K562 (cell line): ENCODE measurements around the gene CFAP157. TPM values are rescaled to one million over a fixed set of nuclear protein-coding genes. Genes with fewer than 3 reads are reported as not detected.
A peak's percentile ranks its signal among the peaks of the same experiment; 100 is the strongest.

Source experiments
- CBFA2T3 ChIP-seq: fragments of 450-650 bp; IDR thresholded peaks from 2 replicates; pipeline ENCODE4 v1.6.1; 2017
- ELF4 ChIP-seq: fragments of 450-650 bp; formaldehyde crosslinking; IDR thresholded peaks from 2 replicates; pipeline ENCODE4 v1.4.0; 2022; ENCODE audit warnings: missing genetic modification characterization
- HDAC3 ChIP-seq: fragments of 450-650 bp; IDR thresholded peaks from 2 replicates; pipeline ENCODE4 v1.6.1; 2018; ENCODE audit warnings: borderline replicate concordance, mild to moderate bottlenecking, moderate library complexity; ENCODE audit not compliant: partially characterized antibody
- MTF1 ChIP-seq: fragments of 250-450 bp; sonication (Bioruptor Pico); IDR thresholded peaks from 2 replicates; pipeline ENCODE4 v1.9.0; 2021; ENCODE audit warnings: moderate library complexity, mild to moderate bottlenecking, inconsistent platforms, borderline replicate concordance
- NELFE ChIP-seq: IDR thresholded peaks from 2 replicates; pipeline ENCODE4 v1.6.1; 2011; ENCODE audit warnings: mild to moderate bottlenecking; ENCODE audit not compliant: insufficient read depth, insufficient read length
- PHF8 ChIP-seq: fragments of 200-600 bp; sonication (generic); IDR thresholded peaks from 2 replicates; pipeline ENCODE4 v1.6.1; 2012; ENCODE audit warnings: mixed run types, mild to moderate bottlenecking, inconsistent platforms, low read length, moderate library complexity, borderline replicate concordance
- SIX5 ChIP-seq, 2 experiments: IDR thresholded peaks; 2 replicates each; pipeline ENCODE4 v1.6.1; 2011; ENCODE audit warnings: low read length in 2 of 2, borderline replicate concordance in 1 of 2, low read depth in 1 of 2, mild to moderate bottlenecking in 1 of 2, moderate library complexity in 1 of 2; ENCODE audit not compliant: insufficient read depth in 1 of 2
- TBP ChIP-seq: optimal IDR thresholded peaks from 2 replicates; pipeline ENCODE3; 2011; ENCODE audit warnings: low read depth, low read length, improper control_type of control experiment
- ZNF143 ChIP-seq: sonication (generic); formaldehyde crosslinking; IDR thresholded peaks from 2 replicates; pipeline ENCODE4 v1.9.0; 2022; ENCODE audit warnings: mild to moderate bottlenecking, missing genetic modification reagents
- ZNF586 ChIP-seq: fragments of 450-650 bp; formaldehyde crosslinking; conservative IDR thresholded peaks from 2 replicates; pipeline ENCODE4 v1.4.0; 2020; ENCODE audit warnings: mild to moderate bottlenecking, moderate library complexity
- ZNF717 ChIP-seq: fragments of 250-450 bp; sonication (Bioruptor Pico); IDR thresholded peaks from 2 replicates; pipeline ENCODE4 v1.5.0; 2021
- ZNF830 ChIP-seq: fragments of 250-450 bp; sonication (Bioruptor Pico); IDR thresholded peaks from 2 replicates; pipeline ENCODE4 v1.5.0; 2021; ENCODE audit warnings: mild to moderate bottlenecking
- polyA plus RNA-seq, 8 experiments: library from polyadenylated mRNA; depleted of rRNA in 4 of 8; stranded (reverse) in 5 of 8; unstranded in 3 of 8; fragments of >200 nt; fragmentation: Nextera tagmentation in 2 of 8; fragmentation: Illumina TruSeq in 1 of 8; extraction: Ambion mirVana in 2 of 8; extraction: Trizol in 1 of 8; gene quantifications; 2 replicates each; pipeline versions ENCODE4 v1.2.1 to v1.2.3, GENCODE V29; 2011 to 2014; ENCODE audit warnings: inconsistent platforms in 1 of 8, missing spikeins in 1 of 8
- total RNA-seq, 7 experiments: library from RNA; depleted of rRNA in 6 of 7; stranded (reverse); fragments of >200 nt in 6 of 7; fragmentation: Illumina TruSeq in 2 of 7; extraction: Trizol in 2 of 7; gene quantifications; 2 replicates each; pipeline versions ENCODE4 v1.2.1 to v1.2.3, GENCODE V29; 2011 to 2021; ENCODE audit warnings: low replicate concordance in 1 of 7
- TF ChIP-seq, protein P1 (sequence below): fragments of 250-450 bp; sonication (Bioruptor Pico); IDR thresholded peaks from 2 replicates; pipeline ENCODE4 v1.4.0; 2020
- TF ChIP-seq, protein P2 (sequence below), 2 experiments: fragments of 450-650 bp in 1 of 2; sonication (generic) in 1 of 2; formaldehyde crosslinking in 1 of 2; IDR thresholded peaks in 1 of 2; conservative IDR thresholded peaks in 1 of 2; 2 replicates each; pipeline versions ENCODE4 v1.6.1 to v1.8.1; 2016 to 2023; ENCODE audit warnings: mild to moderate bottlenecking in 2 of 2, moderate library complexity in 2 of 2, inconsistent platforms in 1 of 2, missing genetic modification reagents in 1 of 2
- TF ChIP-seq, protein P3 (sequence below), 3 experiments: fragments of 200-800 bp in 1 of 3; sonication (Bioruptor generic) in 1 of 3; sonication (generic) in 1 of 3; formaldehyde crosslinking in 1 of 3; IDR thresholded peaks; 2 replicates each; pipeline versions ENCODE4 v1.6.1 to v1.8.0; 2016 to 2022; ENCODE audit warnings: mild to moderate bottlenecking in 2 of 3, missing compliant biosample characterization in 2 of 3, missing genetic modification characterization in 2 of 3, missing genetic modification reagents in 1 of 3
- TF ChIP-seq, protein P4 (sequence below): fragments of 200-800 bp; sonication (Bioruptor generic); IDR thresholded peaks from 2 replicates; pipeline ENCODE4 v1.6.1; 2017; ENCODE audit warnings: missing genetic modification characterization, missing compliant biosample characterization
- TF ChIP-seq, protein P5 (sequence below), 2 experiments: fragments of 150-350 bp in 1 of 2; IDR thresholded peaks; 2 replicates each; pipeline ENCODE4 v1.6.1; 2012 to 2016; ENCODE audit warnings: low read depth in 2 of 2, low read length in 2 of 2, mild to moderate bottlenecking in 1 of 2, moderate library complexity in 1 of 2

Gene CFAP157
- total and polyA plus RNA-seq, 9 of the 15 experiments (the other 6 are each of a cell fraction or from before 2014, with no cell fraction given), result 0.03 TPM; not detected in 8

DNA sequence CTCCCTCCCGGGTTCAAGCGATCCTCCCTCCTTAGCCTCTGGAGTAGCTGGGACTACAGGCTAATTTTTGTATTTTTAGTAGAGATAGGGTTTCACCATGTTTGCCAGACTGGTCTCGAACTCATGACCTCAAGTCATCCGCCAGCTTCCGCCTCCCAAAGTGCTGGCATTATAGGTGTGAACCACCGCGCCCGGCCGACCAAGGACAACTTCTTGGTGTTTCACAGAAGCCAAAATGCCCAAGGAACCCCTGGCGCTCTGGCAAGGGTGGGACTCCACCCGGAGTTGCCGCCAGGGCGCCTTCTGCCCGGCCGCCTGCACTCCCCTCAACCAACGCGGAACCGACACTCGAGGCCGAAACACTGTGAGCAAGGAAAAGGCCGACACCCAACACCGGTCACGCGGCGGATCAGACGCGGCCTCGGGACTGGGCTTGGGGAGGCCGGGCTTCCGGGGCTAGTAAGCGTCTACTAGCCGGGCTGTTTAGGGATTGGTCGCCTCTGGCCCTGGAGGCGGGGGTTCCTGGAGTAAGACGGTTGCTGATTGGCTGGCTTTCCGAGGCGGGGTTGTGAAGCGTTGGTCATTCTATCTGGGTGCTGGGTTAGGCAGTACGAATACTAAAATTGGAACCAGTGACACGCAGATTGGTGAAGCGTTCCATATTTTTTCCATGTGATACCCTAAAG lies 7.7 kb upstream of the CFAP157 start (continued):
- TF ChIP-seq, protein P1, sequence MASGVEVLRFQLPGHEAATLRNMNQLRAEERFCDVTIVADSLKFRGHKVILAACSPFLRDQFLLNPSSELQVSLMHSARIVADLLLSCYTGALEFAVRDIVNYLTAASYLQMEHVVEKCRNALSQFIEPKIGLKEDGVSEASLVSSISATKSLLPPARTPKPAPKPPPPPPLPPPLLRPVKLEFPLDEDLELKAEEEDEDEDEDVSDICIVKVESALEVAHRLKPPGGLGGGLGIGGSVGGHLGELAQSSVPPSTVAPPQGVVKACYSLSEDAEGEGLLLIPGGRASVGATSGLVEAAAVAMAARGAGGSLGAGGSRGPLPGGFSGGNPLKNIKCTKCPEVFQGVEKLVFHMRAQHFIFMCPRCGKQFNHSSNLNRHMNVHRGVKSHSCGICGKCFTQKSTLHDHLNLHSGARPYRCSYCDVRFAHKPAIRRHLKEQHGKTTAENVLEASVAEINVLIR, result peak; percentile 60; the same call in 1 of the 2 replicates
- TF ChIP-seq ZNF717 (no peak), MTF1 (CRISPR knock-in tag) (no peak), NELFE (no peak), ZNF830 (CRISPR knock-in tag) (peak; percentile 83; the same call in 1 of the 2 replicates), ZNF586 (CRISPR knock-in tag) (no peak), SIX5 (IDR thresholded peaks at IDR 0.05; ENCODE audit: borderline replicate concordance in 1 of 2, insufficient read depth in 1 of 2, low read depth in 1 of 2, low read length in 2 of 2) (no peak), ELF4 (CRISPR knock-in tag) (peak; percentile 84; the same call in 1 of the 2 replicates), TBP (peak; percentile 86), HDAC3 (peak; percentile 18), CBFA2T3 (no peak), ZNF143 (CRISPR knock-in tag) (no peak), PHF8 (peak; percentile 77; the same call in 1 of the 2 replicates)
- TF ChIP-seq, protein P2, sequence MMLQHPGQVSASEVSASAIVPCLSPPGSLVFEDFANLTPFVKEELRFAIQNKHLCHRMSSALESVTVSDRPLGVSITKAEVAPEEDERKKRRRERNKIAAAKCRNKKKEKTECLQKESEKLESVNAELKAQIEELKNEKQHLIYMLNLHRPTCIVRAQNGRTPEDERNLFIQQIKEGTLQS (IDR thresholded peaks at IDR 0.05), result 0 out of 2 replicates have a peak, but pooled peaks have one; percentile 7
- TF ChIP-seq, protein P2 (CRISPR knock-in tag; conservative IDR thresholded peaks at IDR 0.05), result 0 out of 2 replicates have a peak, but pooled peaks have one; percentile 32
- TF ChIP-seq, protein P3, sequence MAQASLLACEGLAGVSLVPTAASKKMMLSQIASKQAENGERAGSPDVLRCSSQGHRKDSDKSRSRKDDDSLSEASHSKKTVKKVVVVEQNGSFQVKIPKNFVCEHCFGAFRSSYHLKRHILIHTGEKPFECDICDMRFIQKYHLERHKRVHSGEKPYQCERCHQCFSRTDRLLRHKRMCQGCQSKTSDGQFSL (CRISPR knock-in tag; IDR thresholded peaks at IDR 0.05), result no peak; the same call in 1 of the 2 replicates
- TF ChIP-seq, protein P3 (tag; IDR thresholded peaks at IDR 0.05), result 0 out of 4 replicates have a peak, but pooled peaks of 1 of the 2 experiments have one; percentile 53
- TF ChIP-seq, protein P4, sequence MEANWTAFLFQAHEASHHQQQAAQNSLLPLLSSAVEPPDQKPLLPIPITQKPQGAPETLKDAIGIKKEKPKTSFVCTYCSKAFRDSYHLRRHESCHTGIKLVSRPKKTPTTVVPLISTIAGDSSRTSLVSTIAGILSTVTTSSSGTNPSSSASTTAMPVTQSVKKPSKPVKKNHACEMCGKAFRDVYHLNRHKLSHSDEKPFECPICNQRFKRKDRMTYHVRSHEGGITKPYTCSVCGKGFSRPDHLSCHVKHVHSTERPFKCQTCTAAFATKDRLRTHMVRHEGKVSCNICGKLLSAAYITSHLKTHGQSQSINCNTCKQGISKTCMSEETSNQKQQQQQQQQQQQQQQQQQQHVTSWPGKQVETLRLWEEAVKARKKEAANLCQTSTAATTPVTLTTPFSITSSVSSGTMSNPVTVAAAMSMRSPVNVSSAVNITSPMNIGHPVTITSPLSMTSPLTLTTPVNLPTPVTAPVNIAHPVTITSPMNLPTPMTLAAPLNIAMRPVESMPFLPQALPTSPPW (CRISPR knock-in tag), result peak; percentile 51
- TF ChIP-seq, protein P5, sequence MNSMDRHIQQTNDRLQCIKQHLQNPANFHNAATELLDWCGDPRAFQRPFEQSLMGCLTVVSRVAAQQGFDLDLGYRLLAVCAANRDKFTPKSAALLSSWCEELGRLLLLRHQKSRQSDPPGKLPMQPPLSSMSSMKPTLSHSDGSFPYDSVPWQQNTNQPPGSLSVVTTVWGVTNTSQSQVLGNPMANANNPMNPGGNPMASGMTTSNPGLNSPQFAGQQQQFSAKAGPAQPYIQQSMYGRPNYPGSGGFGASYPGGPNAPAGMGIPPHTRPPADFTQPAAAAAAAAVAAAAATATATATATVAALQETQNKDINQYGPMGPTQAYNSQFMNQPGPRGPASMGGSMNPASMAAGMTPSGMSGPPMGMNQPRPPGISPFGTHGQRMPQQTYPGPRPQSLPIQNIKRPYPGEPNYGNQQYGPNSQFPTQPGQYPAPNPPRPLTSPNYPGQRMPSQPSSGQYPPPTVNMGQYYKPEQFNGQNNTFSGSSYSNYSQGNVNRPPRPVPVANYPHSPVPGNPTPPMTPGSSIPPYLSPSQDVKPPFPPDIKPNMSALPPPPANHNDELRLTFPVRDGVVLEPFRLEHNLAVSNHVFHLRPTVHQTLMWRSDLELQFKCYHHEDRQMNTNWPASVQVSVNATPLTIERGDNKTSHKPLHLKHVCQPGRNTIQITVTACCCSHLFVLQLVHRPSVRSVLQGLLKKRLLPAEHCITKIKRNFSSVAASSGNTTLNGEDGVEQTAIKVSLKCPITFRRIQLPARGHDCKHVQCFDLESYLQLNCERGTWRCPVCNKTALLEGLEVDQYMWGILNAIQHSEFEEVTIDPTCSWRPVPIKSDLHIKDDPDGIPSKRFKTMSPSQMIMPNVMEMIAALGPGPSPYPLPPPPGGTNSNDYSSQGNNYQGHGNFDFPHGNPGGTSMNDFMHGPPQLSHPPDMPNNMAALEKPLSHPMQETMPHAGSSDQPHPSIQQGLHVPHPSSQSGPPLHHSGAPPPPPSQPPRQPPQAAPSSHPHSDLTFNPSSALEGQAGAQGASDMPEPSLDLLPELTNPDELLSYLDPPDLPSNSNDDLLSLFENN (IDR thresholded peaks at IDR 0.05; ENCODE audit: low read depth in 2 of 2, low read length in 2 of 2), result no peak
